ENCODE results near the gene TLE6.
"Not testable (repeated sequence)": the region's sequence is repeated elsewhere in the genome, so short reads cannot be mapped to it uniquely, and the experiment has no call there.

The TLE6 gene

DNA sequence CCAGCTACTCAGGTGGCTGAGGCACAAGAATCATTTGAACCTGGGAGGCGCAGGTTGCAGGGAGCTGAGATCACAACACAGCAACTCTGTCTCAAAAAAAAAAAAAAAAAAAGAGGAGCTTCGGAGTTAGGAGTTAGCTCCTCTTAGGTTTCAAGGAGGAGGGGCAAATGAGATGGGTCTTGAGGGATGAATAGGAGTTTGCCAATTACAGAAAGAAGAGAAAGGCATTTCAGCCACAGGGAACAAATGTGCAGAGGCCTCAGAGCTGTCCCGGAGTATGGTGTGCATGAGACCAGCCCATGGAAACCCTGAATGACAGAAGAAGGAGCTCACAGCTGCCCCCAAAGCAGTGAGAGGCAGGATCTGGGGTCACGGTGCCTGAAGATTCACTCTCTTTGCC is 27.2 kb downstream of the TLE6 start:
- no peak for DNase-seq (ENCODE audit: low read depth in 2 of 2)

DNA sequence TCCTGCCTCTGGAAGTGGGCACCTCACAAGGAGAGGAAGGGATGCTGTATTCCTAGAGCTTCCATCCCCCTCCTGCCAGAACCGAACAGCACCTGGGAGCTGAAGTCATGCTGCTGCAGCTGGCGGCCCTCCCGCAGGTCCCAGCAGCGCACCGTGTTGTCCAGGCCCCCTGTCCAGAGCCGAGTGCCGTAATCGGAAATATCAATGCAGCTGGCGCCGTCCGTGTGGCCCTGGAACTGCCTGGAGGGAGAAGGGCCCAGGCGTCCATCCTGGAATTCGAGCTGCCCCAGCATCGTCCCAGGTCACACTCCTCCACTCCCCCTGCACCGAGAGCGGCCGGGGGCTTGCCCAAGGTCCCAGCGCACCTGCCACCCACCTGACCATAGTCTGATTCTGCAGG is 28.0 kb downstream of the TLE6 start:
- DNase-seq (ENCODE audit: low read depth in 2 of 2): no peak

DNA sequence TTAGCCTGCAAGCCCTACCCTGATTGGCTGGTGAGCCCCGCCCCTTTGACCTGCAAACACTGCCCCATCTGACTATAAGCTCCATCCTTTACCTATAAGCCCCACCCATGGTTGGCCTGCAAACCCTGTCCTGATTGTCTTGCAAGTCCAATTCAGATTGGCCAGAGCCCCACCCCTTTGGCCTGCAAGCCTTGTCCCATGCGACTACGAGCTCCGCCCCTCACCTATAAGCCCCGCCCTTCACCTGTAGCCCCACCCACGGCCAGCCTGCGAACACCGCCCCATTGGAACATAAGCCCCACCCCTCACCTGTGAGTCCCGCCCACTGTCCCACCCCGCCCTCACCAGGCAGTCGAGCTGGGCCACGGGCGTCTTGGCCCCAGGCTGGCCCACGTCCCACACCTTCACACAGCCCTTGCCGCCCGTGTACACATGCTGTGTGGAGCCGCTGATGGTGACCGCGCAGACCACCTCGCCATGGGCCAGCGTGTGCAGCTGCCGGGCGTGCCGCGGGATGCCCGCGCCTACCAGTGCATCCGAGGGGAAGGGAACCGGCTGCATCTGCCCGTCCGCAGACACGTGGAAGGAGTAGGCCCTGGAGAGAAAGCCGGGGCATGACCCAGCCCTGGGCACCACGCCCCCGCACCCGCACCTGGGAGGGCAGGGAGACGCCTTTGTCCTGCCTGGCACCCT is 28.9 kb downstream of the TLE6 start:
- DNase-seq (ENCODE audit: low read depth in 2 of 2): no peak

DNA sequence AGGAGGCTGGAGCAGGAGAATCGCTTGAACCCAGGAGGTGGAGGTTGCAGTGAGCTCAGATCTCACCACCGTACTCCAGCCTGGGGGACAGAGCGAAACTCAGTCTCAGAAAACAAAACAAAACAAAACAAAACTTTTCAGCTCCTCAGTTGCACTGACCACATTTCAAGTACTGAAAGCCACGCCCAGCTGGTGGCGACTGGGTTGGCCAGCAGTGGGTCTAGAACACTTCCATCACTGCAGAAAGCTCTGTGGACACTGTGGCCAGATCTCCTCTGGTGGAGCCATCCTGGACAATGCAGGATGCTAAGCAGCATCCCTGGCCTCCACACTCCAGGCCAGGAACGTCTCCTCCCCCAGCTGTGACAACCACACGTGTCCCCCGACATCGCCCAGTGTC is 30.6 kb downstream of the TLE6 start:
- DNase-seq (ENCODE audit: low read depth in 2 of 2): no peak

DNA sequence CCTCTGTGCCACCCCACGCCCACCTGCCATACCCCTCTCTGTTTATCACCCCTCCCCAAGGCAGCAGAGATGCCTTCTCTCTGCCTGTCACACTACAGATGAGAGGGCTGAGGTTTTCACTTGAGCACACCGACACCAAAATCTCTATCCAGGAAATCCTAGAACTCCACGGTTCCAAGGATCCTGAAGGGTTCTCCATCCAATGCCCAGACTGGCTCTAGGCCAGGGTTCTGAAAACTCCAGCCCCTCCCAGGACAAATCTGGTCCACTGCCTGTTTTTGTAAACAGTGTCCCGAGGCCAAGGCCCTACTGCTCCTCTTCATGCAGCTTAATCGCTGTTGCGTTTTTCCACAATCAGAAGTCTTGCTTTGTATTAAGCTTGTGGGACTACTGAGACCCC is 31.6 kb downstream of the TLE6 start:
- DNase-seq (ENCODE audit: low read depth in 2 of 2): no peak

DNA sequence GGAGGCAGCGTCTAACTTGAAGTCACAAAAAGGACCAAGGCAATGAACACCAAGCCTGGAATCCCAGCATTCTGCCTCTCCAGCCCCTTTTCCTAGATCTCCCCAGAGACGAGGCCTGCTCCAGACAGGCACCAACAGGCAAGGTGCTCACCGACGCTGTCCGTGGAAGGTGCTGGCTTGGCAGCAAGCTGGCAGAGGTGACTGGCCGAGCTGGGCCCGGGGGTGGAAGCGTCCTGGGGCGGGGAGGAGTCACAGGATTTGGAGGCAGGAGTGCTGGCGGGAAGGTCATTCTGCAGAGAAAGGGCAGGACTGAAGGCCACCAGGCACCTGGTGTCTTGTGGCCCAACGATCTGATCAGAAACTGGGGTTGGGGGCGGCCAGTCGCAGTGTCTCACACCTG is 33.5 kb downstream of the TLE6 start:
- DNase-seq (ENCODE audit: low read depth in 2 of 2): no peak

DNA sequence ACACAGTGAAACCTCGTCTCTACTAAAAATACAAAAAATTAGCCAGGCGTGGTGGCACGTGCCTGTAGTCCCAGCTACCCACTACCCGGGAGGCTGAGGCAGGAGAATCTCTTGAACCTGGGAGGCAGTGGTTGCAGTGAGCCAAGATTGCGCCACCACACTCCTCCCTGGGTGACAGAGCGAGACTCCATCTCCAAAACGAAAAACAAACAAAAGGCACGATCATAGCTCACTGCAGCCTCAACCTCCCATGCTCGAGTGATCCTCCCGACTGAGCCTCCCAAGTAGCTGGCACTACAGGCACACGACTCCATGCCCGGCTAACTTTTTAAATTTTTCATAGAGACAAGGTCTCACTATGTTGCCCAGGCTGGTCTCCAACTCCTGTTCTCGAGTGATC is 34.7 kb downstream of the TLE6 start:
- not testable (repeated sequence) for DNase-seq (ENCODE audit: low read depth in 2 of 2)

DNA sequence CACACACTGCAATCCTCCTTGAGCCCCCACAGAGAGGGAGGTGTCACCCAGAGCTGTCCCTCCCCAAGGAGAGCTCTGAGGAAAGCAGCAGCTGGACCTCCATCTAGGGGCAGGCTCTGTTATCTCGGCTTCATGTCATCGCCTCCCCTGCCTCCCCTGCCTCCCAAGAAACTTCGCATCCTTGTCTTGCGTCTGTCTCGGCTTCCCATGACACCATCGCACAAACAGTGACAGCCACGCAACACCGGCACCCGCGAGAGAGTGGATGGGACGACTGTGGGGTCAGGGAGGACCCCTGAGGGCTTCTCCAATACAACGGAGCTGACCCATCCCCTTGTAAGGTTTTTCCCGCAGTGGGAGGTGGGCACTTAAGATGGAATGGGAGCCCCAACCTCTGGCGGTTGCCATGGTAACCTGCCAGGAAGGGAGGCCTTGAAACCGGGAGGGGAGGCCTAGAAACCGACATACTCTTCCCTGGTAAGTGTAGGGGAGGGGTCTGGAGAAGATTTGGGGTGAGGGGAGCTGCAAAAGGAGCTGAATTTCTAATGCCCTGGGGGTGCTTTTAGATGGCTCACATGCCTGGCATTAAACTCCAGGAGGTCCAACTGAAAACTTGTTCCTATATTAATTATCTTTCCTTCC is 35.4 kb downstream of the TLE6 start:
- DNase-seq (ENCODE audit: low read depth in 2 of 2): no peak

DNA sequence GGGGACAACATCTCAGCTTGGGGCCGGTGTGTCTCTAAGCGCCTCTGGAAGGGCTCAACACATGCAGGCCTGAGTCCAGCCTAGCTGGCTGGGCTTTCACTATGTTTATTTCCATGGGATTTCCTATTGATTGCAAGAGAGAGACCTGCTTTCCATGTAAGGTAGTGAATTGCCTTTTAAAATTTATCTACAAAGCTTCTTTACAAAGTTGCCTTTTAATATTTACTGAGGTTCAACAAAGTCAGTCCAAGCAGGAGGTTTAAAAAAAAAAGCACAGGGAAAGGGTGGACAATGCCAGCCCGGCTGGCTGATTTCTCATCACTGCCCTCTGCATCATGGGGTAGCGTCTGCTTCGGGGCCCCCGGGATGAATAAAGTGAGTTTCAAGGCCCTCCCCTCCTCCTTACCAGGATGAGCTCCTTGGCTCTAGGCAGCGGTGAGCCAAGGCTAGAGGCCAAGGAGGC is 35.9 kb downstream of the TLE6 start:
- DNase-seq (ENCODE audit: low read depth in 2 of 2): no peak

DNA sequence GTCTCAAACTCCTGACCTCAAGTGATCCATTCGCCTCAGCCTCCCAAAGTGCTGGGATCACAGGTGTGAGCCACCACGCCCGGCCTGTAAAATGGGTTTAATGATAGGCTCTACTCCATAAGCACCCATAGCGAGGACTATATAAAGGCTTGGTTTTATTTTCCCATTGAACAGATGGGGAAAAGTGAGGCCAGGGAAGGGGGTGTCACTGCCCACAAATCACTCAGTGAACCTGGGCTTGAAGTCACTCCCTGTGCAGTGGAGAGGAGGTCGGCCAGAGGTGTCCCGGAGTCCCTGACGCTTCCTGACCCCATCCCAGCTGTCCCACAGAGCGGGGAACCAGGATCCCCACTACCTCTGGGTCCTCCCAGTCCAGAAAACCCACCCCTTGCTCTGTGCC is 36.8 kb downstream of the TLE6 start:
- DNase-seq (ENCODE audit: low read depth in 2 of 2): no peak

DNA sequence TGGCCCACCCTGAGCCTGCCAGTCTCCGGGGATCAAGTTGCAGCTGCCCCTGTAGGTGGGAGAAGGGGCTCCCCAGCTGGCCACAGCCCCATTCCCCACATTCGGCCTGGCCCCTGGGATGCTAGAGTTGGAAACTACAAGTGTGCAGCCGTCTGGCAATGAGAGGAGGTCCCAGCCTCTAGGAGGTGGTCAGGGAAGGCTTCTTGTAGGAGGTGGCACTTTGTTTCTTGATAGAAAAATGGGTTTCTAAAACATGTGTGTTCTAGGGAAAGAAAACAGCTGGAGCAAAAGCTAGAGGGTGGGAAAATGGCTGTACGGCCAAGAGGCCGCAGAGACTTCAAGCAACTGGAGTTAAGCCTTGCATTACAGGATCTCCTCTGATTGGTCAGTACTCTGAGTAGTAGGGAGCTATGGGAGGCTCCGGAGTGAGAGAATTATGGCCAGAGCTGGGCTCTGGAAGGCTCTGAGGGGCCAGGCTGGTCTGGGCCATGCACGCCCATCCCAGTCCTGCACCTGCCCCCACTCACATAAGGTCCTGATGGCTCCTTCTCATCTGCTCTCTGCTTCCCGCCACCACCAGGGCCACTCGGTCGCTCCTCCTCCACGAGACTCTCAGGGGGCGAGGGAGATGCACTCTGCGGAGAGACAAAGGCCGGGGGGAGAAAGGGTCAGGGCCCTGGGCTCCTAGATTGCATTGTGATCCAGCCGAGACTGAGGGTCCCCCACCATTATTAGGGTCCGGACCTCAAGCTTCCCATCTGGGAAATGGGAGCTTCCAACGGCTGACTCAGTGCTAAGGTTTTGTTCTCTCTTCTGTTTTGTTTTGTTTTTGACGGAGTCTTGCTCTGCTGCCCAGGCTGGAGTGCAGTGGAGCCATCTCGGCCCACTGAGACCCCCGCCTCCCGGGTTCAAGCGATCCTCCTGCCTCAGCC is 38.0 kb downstream of the TLE6 start:
- DNase-seq (ENCODE audit: low read depth in 2 of 2): no peak

DNA sequence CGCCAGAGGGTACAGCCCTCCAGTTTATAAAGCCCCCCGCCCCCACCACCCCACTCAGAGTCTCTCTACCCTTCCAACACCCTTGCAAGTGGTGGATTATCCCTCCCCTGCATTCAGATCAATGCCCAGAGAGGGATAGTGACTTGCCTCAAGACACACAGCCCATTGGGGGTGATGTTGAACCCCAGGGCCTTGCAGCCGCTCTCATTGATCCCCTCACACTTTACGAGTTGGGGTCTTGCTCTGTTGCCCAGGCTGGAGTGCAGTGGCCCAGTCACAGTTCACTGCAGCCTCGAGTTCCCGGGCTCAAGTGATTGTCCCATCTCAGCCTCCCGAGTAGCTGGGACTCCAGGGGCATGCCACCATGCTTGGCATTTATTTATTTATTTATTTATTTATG is 40.6 kb downstream of the TLE6 start:
- DNase-seq (ENCODE audit: low read depth in 2 of 2): no peak

DNA sequence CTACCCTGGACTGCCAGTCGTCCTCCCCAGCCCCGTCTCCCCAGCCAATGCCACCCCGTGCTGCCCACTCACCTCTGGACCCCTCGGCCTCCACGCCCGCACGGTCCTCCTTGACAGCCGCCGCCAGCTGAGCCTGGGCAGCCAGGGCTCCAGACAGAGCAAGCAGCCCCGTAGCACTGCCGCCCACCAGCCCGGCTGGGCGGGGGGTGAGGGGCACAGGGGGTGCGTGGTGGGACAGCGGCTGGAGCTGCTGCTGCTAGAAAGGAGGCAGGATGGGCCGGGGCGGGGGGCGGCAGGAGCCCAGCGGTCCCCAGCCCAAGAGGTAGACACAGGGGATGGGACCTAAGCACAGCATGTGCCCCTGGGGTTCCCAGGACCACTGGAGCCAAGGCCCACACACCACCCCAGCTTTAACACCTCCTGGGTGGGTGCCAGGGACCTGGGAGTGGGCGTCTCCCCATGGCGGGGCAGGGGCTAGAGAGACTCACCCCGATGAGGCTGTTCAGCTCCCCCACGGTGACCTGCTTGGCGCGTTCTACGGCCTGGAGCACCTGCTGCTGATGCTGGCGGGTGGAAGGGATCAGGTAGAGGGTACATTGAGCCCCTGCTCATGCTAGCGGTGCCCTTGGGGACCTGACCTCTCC is 42.0 kb downstream of the TLE6 start:
- DNase-seq (ENCODE audit: low read depth in 2 of 2): no peak

DNA sequence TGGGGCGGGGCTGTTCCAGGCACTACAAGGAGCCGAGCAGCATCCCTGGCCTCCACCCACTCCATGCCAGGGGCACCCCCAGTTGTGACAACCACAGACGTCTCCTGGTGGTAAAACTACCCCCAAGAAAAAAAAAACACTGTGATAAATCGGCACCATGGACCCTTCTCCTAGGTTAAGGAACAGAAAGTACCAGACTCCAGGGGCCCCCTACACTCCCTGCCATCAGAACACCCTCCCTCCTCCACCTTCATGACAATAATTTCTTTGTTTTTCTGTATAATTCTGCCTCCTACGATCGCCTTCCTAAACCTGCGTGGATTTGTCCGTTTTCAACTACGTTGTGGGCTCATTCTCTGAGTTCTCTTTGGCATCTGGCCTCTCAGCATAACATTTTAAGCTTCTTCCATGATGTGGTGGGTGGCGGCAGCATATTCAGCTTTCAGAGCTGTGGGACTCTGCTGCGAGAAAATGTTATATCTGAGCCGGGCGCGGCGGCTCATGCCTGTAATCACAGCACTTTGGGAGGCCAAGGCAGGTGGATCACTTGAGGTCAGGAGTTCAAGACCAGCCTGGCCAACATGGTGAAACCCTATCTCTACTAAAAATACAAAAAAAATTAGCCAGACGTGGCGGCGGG is 43.1 kb downstream of the TLE6 start:
- no peak for DNase-seq (ENCODE audit: low read depth in 2 of 2)

DNA sequence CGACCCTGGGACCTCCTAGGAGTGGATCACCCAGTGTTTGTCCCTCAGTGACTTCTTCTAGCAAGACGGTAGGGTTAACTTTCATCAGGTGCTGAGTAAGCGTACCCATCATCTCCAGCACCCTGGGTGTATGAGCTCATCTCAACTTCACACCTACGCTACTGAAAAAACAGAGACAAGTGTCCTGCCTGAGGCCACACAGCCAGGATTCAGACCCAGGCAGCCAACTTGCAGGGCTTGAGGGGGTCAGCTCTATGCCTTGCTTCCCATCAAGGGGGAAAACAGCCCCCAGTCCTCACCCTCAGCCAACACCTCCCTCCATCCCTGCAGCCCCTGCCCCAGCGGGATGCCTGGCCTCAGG is 47.1 kb downstream of the TLE6 start:
- DNase-seq (ENCODE audit: low read depth in 2 of 2): no peak

DNA sequence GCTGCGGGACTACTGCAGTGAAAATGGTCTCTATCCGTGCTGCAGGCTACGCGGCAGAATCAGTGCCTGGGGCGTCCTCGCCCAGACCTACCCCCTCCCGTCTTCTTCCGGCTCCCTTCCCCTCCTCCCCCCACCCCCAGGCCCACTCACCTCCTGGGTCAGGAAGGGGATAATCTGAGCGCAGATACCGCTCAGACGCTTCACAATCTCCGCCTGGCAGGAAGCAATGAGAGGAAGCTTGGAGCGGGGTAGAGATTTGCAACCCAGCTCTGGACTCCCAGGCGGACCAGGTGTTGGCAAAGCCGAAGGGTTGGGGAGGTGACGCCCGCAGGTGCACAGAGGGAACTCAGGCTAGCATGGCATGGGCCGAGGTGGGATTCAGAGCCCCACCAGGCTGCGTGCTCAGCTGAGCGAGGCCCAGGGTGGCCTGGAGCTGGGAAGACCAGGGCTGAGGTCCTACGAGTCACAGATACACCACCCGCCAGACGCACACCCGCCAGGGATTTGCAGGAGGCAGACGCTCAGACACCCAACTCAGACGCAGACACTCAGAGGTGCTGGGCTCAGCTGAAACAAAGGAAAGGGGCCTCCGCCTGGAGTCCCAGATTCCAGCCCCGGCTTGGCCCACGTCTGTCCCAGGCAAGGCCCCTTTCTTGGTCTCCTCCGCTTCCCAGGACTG is 47.6 kb downstream of the TLE6 start:
- DNase-seq (ENCODE audit: low read depth in 2 of 2): no peak

DNA sequence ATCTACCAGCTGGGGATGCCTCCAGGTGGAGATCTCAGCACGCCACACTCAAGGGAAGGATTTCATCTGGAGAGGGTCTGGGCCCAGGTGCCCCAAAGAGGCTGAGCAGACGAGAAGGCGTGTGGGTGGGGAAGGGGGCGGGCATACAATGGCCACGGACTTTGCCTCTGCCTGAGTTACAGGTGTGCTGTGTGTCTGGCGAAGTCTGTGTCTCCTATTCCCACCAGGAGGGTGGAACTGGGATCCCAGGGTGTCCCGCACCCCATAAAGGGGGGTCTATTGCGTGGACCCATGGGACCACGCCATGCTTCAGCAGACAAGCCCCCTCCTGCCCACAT is 48.2 kb downstream of the TLE6 start:
- no peak for DNase-seq (ENCODE audit: low read depth in 2 of 2)

DNA sequence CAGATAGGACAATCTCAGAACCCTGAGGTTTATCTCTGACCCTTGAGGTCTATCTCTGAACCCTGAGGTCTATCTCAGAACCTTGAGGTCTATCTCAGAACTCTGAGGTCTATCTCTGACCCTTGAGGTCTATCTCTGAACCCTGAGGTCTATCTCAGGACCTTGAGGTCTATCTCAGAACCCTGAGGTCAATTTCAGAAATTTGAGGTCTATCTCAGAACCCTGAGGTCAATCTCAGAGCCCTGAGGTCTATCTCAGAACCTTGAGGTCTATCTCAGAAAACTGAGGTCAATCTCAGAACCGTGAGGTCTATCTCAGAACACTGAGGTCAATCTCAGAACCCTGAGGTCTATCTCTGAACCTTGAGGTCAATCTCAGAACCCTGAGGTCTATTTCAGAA is 49.4 kb downstream of the TLE6 start:
- no peak for DNase-seq (ENCODE audit: low read depth in 2 of 2)

DNA sequence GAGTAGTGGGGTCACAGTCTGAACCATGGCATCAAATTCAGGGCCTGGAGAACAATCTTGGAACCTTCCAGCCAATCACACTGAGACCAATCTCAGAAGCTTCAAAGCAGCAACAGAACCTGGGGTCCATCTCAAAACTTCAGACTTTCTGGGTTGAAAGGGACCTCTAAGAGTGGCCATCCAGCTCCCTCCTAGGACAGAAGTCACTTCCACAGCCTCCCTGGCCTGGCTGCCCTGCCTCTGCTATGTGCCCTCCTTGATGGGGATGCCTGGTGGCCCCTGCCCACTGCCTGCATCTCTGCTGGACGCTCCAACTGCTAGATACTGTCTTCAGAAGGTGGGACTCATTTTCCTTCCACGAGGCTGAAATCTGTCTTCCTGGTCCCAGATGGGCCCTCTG is 49.9 kb downstream of the TLE6 start:
- DNase-seq (ENCODE audit: low read depth in 2 of 2): no peak

DNA sequence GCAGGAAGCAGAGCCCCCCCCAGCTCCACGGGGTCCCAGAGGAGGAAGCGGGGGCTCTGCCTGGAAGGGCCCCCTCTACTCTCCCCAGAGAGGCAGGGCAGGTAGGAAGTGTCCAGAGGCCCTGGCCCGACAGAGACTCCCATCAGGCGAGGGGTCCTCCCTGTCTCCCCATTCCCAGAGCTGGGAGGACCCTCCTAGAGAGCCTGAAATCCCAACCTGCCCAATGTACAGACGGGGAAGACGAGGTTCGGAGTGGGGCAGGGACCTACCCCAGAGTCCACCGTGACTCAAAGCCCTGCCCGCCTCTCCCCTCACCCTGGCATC is 50.6 kb downstream of the TLE6 start:
- DNase-seq (ENCODE audit: low read depth in 2 of 2): no peak

DNA sequence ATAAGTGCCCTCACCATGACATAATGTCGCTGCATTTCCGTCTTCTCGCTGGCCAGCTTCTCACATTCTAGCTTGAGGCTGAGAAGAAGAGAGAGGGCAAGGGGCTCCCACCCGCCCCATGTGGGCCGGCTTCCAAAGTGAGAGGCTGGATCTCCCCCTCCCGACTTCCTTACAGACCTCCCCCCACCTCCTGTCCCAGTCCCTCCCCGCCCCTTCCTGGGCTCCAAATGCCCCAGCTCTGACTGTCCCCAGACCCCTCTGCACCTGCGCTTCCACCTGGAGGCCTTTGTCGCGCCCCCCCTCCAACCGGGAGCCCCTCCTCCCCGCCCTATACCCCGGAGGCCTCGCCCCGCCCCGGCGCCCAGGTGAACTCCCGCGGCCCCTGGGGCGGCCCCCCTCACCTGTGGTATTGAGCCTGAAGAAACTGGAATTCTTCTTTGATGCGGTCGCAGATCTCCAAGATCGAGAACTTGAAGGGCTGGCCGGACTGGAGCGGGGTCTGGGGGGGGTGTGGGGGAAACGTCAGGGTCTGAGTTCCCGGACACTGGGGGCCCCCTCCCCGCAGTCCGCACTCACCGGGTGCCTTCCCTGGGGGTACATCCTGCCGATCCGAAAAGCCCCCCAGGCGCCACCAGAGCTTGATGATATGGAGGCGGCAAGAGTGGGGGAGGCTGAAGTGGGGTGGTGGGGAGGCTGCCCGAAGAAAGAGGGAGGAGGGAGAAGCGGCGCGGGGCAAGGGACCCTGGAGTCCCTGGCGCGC is 51.1 kb downstream of the TLE6 start:
- DNase-seq (ENCODE audit: low read depth in 2 of 2): no peak

Data from stimulated activated CD8-positive, alpha-beta memory T cell treated with anti-CD3 and anti-CD28 coated beads, Interleukin-15, amount 100 ng/mL, for 4 hours (primary cell).